PFSK-1 (cell line): ENCODE data around the gene SYTL2.

Experiments
- FOXP2 ChIP-seq: optimal IDR thresholded peaks from 2 replicates; pipeline ENCODE3; 2011; ENCODE audit warnings: borderline replicate concordance, control low read depth, inconsistent platforms; ENCODE audit not compliant: insufficient read depth; ENCODE audit errors: extremely low read length, extremely low read depth
- POLR2AphosphoS5 ChIP-seq: IDR thresholded peaks from 2 replicates; pipeline ENCODE4 v1.6.1; 2012; ENCODE audit warnings: low read depth, mild to moderate bottlenecking, control low read depth, low read length, moderate library complexity
- SIN3A ChIP-seq: IDR thresholded peaks from 2 replicates; pipeline ENCODE4 v1.6.1; 2012; ENCODE audit warnings: mild to moderate bottlenecking, low read length, moderate library complexity, borderline replicate concordance; ENCODE audit not compliant: insufficient read depth
- TAF1 ChIP-seq: IDR thresholded peaks from 2 replicates; pipeline ENCODE4 v1.6.1; 2012; ENCODE audit warnings: low read length, control low read depth, borderline replicate concordance; ENCODE audit not compliant: insufficient read depth
- TF ChIP-seq, protein P1 (sequence below), 2 experiments: IDR thresholded peaks; 2 replicates each; pipeline versions ENCODE4 v1.6.1 to v1.8.0; 2011 to 2012; ENCODE audit warnings: low read depth in 2 of 2, low read length in 2 of 2, control low read depth in 1 of 2, inconsistent platforms in 1 of 2, mild to moderate bottlenecking in 1 of 2, moderate library complexity in 1 of 2; ENCODE audit not compliant: insufficient read depth in 1 of 2

SYTL2 gene

DNA sequence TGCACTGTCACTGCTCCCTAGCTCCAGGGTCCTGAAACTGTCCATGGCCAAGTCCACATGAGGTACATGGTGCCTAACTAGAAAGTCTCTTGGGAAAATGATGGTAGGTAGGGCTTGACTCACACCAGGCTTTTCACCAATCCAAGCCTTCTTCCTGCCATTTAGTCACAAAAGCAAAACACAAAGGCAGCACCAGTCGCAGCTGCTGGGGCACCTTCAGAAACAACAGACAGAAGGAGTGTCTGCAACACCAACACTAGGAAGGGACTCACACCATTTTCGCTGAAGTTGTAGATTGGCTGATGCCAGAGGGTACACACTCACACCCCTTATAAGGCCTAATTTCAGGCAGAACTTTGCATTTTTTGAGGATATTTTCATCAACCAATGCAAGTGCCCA, 55.7 kb downstream of the SYTL2 start:
- TF ChIP-seq SIN3A (no peak), TAF1 (no peak), POLR2AphosphoS5 (no peak), FOXP2 (no peak)
- TF ChIP-seq, protein P1, sequence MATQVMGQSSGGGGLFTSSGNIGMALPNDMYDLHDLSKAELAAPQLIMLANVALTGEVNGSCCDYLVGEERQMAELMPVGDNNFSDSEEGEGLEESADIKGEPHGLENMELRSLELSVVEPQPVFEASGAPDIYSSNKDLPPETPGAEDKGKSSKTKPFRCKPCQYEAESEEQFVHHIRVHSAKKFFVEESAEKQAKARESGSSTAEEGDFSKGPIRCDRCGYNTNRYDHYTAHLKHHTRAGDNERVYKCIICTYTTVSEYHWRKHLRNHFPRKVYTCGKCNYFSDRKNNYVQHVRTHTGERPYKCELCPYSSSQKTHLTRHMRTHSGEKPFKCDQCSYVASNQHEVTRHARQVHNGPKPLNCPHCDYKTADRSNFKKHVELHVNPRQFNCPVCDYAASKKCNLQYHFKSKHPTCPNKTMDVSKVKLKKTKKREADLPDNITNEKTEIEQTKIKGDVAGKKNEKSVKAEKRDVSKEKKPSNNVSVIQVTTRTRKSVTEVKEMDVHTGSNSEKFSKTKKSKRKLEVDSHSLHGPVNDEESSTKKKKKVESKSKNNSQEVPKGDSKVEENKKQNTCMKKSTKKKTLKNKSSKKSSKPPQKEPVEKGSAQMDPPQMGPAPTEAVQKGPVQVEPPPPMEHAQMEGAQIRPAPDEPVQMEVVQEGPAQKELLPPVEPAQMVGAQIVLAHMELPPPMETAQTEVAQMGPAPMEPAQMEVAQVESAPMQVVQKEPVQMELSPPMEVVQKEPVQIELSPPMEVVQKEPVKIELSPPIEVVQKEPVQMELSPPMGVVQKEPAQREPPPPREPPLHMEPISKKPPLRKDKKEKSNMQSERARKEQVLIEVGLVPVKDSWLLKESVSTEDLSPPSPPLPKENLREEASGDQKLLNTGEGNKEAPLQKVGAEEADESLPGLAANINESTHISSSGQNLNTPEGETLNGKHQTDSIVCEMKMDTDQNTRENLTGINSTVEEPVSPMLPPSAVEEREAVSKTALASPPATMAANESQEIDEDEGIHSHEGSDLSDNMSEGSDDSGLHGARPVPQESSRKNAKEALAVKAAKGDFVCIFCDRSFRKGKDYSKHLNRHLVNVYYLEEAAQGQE (IDR thresholded peaks at IDR 0.05; ENCODE audit: insufficient read depth in 1 of 2, low read depth in 2 of 2, low read length in 2 of 2), result no peak

DNA sequence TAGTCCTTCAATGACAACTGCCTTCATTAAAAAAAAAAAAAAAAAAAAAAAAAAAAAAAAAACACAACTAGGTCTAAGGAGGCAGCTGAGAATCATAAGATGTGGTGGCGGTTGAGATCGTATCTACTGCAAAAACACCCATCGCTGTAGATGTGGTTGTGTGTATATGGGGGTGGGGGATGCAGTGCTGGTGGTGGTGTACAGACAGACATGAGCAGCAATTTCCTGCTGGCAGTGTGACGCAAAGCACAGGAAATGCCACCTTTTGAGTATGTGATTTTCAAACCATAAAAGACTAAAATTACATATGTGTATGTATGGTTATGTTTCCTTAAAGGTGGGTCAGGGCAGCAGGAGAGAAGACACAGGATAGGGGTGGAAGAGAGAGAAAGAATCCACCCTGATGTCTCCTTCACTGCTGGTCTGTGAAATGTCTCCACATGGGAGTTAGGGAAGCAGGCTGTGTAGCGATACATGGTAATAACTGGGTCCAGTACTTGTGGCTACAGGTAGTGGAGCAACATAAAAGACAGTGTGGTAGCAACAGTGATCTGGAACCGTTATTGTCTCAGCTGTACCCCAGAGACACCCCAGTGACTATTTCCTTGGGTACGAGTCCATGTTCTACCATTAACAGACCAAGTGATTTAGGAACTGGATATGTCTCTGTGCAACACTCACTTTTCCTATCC, 57.9 kb downstream of the SYTL2 start:
- TF ChIP-seq TAF1 (no peak), FOXP2 (no peak), SIN3A (no peak), POLR2AphosphoS5 (no peak)
- TF ChIP-seq, protein P1 (IDR thresholded peaks at IDR 0.05; ENCODE audit: insufficient read depth in 1 of 2, low read depth in 2 of 2, low read length in 2 of 2), result no peak

DNA sequence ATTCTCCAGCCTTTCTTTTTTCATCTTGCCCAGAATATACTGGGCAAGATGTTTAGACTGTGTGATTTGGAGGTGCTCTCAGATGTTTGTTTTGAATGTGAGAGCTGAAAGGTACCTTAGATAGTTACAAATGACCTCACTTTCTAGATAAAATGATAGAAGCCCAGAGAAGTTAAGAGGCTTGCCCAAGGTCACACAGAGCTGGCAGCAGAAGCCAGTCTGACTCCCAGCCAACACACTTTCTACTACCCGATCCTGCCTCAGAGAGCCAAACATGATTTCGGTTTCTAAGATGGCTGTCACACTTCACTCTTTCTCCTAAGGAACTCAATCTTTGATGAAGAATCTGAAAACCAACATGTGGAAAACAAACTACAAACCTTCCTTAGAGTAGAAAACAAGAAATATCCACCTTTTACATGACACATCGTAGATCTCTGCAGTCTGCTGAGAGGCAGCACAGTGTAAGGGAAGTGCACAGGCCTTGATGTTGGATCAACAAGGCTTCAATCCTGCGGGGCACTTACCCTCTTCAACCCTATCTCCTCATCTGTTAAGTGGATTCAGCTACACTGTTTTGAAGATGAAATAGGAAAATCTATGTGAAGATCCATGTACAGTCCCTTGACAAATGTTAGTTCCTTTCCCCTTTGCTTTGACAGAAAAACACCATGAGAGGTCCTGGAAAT, 58.6 kb downstream of the SYTL2 start:
- TF ChIP-seq, protein P1 (IDR thresholded peaks at IDR 0.05; ENCODE audit: insufficient read depth in 1 of 2, low read depth in 2 of 2, low read length in 2 of 2), result no peak
- TF ChIP-seq FOXP2 (no peak), POLR2AphosphoS5 (no peak), SIN3A (no peak), TAF1 (no peak)

DNA sequence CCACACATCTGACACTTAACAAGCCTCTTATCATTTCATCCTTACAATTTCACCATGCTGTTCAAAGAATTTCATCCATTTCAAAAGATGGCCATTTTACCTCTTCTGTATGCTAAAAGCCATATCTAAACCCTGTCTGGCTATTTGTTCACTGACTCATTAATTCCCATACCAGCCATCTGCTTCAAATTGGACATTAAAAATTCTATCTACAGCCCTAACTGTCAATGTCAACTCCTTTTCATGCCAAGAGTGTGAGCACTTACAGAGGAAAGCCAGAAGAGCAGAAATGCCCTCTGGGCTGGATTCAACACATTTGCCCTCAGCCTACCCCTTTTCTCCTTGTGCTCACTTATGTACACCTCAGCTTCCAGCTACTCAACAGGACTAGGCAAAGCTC, 59.2 kb downstream of the SYTL2 start:
- TF ChIP-seq TAF1 (no peak), POLR2AphosphoS5 (no peak), SIN3A (no peak), FOXP2 (no peak)
- TF ChIP-seq, protein P1 (IDR thresholded peaks at IDR 0.05; ENCODE audit: insufficient read depth in 1 of 2, low read depth in 2 of 2, low read length in 2 of 2), result no peak
